WTC11 (cell line): ENCODE data around the gene AMMECR1. TPM values are rescaled to one million over a fixed set of nuclear protein-coding genes. Genes with fewer than 3 reads are reported as not detected.

Experiments
- ATAC-seq: fragments of 200-7000 bp; cut with Tn5 transposase; 2 replicates; pipeline ENCODE4 v1.10.0; 2021; ENCODE audit warnings: mild to moderate bottlenecking, moderate library complexity
- CTCF ChIA-PET: fragments of 300-600 bp; sonication (Branson Sonifier 250); formaldehyde crosslinking; loops from one replicate; lab custom pipeline; 2021; ENCODE audit warnings: antibody characterized with exemption; lab: Charles Lee
- POLR2A ChIA-PET: fragments of 350-600 bp; sonication (Branson Sonifier 250); formaldehyde crosslinking; loops from one replicate; lab custom pipeline; 2021; ENCODE audit warnings: antibody characterized with exemption; lab: Charles Lee
- DNase-seq: peaks from one replicate; pipeline ENCODE4 v3.0.0; 2021; ENCODE audit warnings: low spot score
- H3K27ac Mint-ChIP-seq: 2 replicates; pipeline ENCODE4 v1.8.0; 2021; ENCODE audit warnings: mixed read lengths
- H3K27me3 Mint-ChIP-seq: 2 replicates; pipeline ENCODE4 v1.8.0; 2021; ENCODE audit warnings: low read depth, mild to moderate bottlenecking, moderate library complexity, mixed read lengths
- H3K36me3 Mint-ChIP-seq: 2 replicates; pipeline ENCODE4 v1.8.0; 2021; ENCODE audit warnings: mixed read lengths
- H3K4me1 Mint-ChIP-seq: 2 replicates; pipeline ENCODE4 v1.8.0; 2022; ENCODE audit warnings: mixed read lengths
- H3K4me3 Mint-ChIP-seq: 2 replicates; pipeline ENCODE4 v1.8.0; 2021; ENCODE audit warnings: mild to moderate bottlenecking, moderate library complexity, mixed read lengths
- H3K9me3 Mint-ChIP-seq: 2 replicates; pipeline ENCODE4 v1.8.0; 2021; ENCODE audit warnings: mixed read lengths
- ATF1 ChIP-seq: sonication (generic); formaldehyde crosslinking; IDR thresholded peaks from 2 replicates; pipeline ENCODE4 v1.8.1; 2023; ENCODE audit warnings: mild to moderate bottlenecking, moderate library complexity, missing genetic modification reagents
- CBFB ChIP-seq: sonication (generic); formaldehyde crosslinking; IDR thresholded peaks from 2 replicates; pipeline ENCODE4 v1.8.1; 2022; ENCODE audit warnings: mild to moderate bottlenecking, low read depth, missing genetic modification reagents
- ELF4 ChIP-seq: sonication (generic); formaldehyde crosslinking; IDR thresholded peaks from 2 replicates; pipeline ENCODE4 v1.8.1; 2022; ENCODE audit warnings: low read depth, mild to moderate bottlenecking, moderate library complexity, missing genetic modification reagents
- ETV6 ChIP-seq: sonication (generic); formaldehyde crosslinking; IDR thresholded peaks from 2 replicates; pipeline ENCODE4 v1.8.1; 2022; ENCODE audit warnings: mild to moderate bottlenecking, missing genetic modification reagents
- FOXP1 ChIP-seq: sonication (generic); formaldehyde crosslinking; IDR thresholded peaks from 2 replicates; pipeline ENCODE4 v1.8.0; 2022; ENCODE audit warnings: missing genetic modification reagents, mild to moderate bottlenecking, moderate library complexity, borderline replicate concordance
- JAZF1 ChIP-seq: fragments of 250-450 bp; sonication (Bioruptor Pico); IDR thresholded peaks from 2 replicates; pipeline ENCODE4 v1.9.0; 2021; ENCODE audit warnings: moderate library complexity, mild to moderate bottlenecking, inconsistent platforms
- JUN ChIP-seq: sonication (generic); formaldehyde crosslinking; IDR thresholded peaks from 2 replicates; pipeline ENCODE4 v1.8.0; 2023; ENCODE audit warnings: mild to moderate bottlenecking, missing genetic modification reagents
- NFE2L1 ChIP-seq: sonication (generic); formaldehyde crosslinking; IDR thresholded peaks from 2 replicates; pipeline ENCODE4 v1.8.1; 2023; ENCODE audit warnings: missing genetic modification reagents
- NR3C1 ChIP-seq: sonication (generic); formaldehyde crosslinking; conservative IDR thresholded peaks from 2 replicates; pipeline ENCODE4 v1.8.1; 2023; ENCODE audit warnings: low read depth, mild to moderate bottlenecking, missing genetic modification reagents
- RORB ChIP-seq: fragments of 250-450 bp; sonication (Bioruptor Pico); IDR thresholded peaks from 2 replicates; pipeline ENCODE4 v1.9.0; 2021; ENCODE audit warnings: mild to moderate bottlenecking
- SMAD4 ChIP-seq: sonication (generic); formaldehyde crosslinking; IDR thresholded peaks from 2 replicates; pipeline ENCODE4 v1.8.0; 2022; ENCODE audit warnings: mild to moderate bottlenecking, missing genetic modification reagents
- SOX15 ChIP-seq: fragments of 250-450 bp; sonication (Bioruptor Pico); IDR thresholded peaks from 2 replicates; pipeline ENCODE4 v1.9.0; 2021; ENCODE audit warnings: mild to moderate bottlenecking
- TCF7 ChIP-seq: sonication (generic); formaldehyde crosslinking; IDR thresholded peaks from 2 replicates; pipeline ENCODE4 v1.8.0; 2022; ENCODE audit warnings: mild to moderate bottlenecking, low read depth, missing genetic modification reagents, moderate library complexity
- TEAD4 ChIP-seq: sonication (generic); formaldehyde crosslinking; IDR thresholded peaks from 2 replicates; pipeline ENCODE4 v1.8.0; 2022; ENCODE audit warnings: mild to moderate bottlenecking, missing genetic modification reagents
- ZBTB21 ChIP-seq: sonication (generic); formaldehyde crosslinking; IDR thresholded peaks from 2 replicates; pipeline ENCODE4 v1.8.1; 2023; ENCODE audit warnings: mild to moderate bottlenecking, missing genetic modification reagents, borderline replicate concordance
- ZNF121 ChIP-seq: sonication (generic); formaldehyde crosslinking; IDR thresholded peaks from 2 replicates; pipeline ENCODE4 v1.8.0; 2023; ENCODE audit warnings: missing genetic modification reagents
- ZNF317 ChIP-seq: sonication (generic); formaldehyde crosslinking; IDR thresholded peaks from 2 replicates; pipeline ENCODE4 v1.8.1; 2023; ENCODE audit warnings: low read depth, mild to moderate bottlenecking, moderate library complexity, missing genetic modification reagents, borderline replicate concordance
- ZNF416 ChIP-seq: fragments of 250-450 bp; sonication (Bioruptor Pico); IDR thresholded peaks from 2 replicates; pipeline ENCODE4 v1.9.0; 2021; ENCODE audit warnings: mild to moderate bottlenecking, inconsistent platforms
- total RNA-seq: library from RNA; stranded (reverse); gene quantifications from 3 replicates; pipeline ENCODE4 v1.2.3, GENCODE V29; 2021
- TF ChIP-seq, protein P1 (sequence below): sonication (generic); formaldehyde crosslinking; IDR thresholded peaks from 2 replicates; pipeline ENCODE4 v1.8.0; 2023; ENCODE audit warnings: missing genetic modification reagents
- TF ChIP-seq, protein P2 (sequence below): sonication (generic); formaldehyde crosslinking; IDR thresholded peaks from 2 replicates; pipeline ENCODE4 v1.8.1; 2023; ENCODE audit warnings: mild to moderate bottlenecking, missing genetic modification reagents, moderate library complexity
- TF ChIP-seq, protein P3 (sequence below): sonication (generic); formaldehyde crosslinking; IDR thresholded peaks from 2 replicates; pipeline ENCODE4 v1.8.1; 2022; ENCODE audit warnings: low read depth, missing genetic modification reagents, borderline replicate concordance
- TF ChIP-seq, protein P4 (sequence below): sonication (generic); formaldehyde crosslinking; IDR thresholded peaks from 2 replicates; pipeline ENCODE4 v1.8.1; 2022; ENCODE audit warnings: mild to moderate bottlenecking, missing genetic modification reagents, moderate library complexity, borderline replicate concordance
- TF ChIP-seq, protein P5 (sequence below): sonication (generic); formaldehyde crosslinking; IDR thresholded peaks from 2 replicates; pipeline ENCODE4 v1.8.1; 2022; ENCODE audit warnings: missing genetic modification reagents, borderline replicate concordance
- TF ChIP-seq, protein P6 (sequence below): sonication (generic); formaldehyde crosslinking; IDR thresholded peaks from 2 replicates; pipeline ENCODE4 v1.8.0; 2022; ENCODE audit warnings: mild to moderate bottlenecking, missing genetic modification reagents
- TF ChIP-seq, protein P7 (sequence below): sonication (generic); formaldehyde crosslinking; IDR thresholded peaks from 2 replicates; pipeline ENCODE4 v1.8.0; 2022; ENCODE audit warnings: mild to moderate bottlenecking, missing genetic modification reagents

Gene AMMECR1
- total RNA-seq, 1 experiment from 2014 or later, result 18.1 TPM

DNA sequence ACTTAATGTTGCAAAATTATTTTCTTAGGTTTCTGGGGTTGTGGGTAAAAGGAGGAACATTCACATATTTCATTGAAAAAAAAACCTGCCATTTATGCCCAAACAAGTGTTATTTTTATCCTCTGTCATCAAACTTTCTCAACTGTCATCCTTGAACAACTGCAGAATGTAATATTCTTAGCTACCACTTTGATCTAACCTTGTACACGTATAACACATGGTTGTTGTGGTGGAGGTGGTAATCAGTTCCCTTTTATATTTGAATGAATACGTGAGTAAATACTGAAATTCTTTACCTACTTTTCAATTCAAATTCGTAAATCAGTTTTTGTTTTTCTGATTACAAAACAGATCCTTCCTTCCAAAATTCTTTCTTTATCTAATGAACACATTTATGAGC lies 3.8 kb upstream of the AMMECR1 start:
- no peak for TF ChIP-seq TEAD4 (CRISPR knock-in tag)
- TF ChIP-seq FOXP1, result no peak
- no peak for TF ChIP-seq RORB (CRISPR knock-in tag)
- no peak for TF ChIP-seq JUN (CRISPR knock-in tag)
- no peak for TF ChIP-seq ETV6 (CRISPR knock-in tag)
- no peak for TF ChIP-seq ELF4
- TF ChIP-seq ZNF121 (CRISPR knock-in tag), result no peak
- TF ChIP-seq, protein P1, sequence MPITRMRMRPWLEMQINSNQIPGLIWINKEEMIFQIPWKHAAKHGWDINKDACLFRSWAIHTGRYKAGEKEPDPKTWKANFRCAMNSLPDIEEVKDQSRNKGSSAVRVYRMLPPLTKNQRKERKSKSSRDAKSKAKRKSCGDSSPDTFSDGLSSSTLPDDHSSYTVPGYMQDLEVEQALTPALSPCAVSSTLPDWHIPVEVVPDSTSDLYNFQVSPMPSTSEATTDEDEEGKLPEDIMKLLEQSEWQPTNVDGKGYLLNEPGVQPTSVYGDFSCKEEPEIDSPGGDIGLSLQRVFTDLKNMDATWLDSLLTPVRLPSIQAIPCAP (CRISPR knock-in tag), result no peak
- TF ChIP-seq, protein P2, sequence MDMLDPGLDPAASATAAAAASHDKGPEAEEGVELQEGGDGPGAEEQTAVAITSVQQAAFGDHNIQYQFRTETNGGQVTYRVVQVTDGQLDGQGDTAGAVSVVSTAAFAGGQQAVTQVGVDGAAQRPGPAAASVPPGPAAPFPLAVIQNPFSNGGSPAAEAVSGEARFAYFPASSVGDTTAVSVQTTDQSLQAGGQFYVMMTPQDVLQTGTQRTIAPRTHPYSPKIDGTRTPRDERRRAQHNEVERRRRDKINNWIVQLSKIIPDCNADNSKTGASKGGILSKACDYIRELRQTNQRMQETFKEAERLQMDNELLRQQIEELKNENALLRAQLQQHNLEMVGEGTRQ, result no peak
- TF ChIP-seq NFE2L1, result no peak
- no peak for TF ChIP-seq TCF7
- TF ChIP-seq SMAD4 (CRISPR knock-in tag), result no peak
- no peak for TF ChIP-seq ATF1 (CRISPR knock-in tag)
- TF ChIP-seq, protein P3, sequence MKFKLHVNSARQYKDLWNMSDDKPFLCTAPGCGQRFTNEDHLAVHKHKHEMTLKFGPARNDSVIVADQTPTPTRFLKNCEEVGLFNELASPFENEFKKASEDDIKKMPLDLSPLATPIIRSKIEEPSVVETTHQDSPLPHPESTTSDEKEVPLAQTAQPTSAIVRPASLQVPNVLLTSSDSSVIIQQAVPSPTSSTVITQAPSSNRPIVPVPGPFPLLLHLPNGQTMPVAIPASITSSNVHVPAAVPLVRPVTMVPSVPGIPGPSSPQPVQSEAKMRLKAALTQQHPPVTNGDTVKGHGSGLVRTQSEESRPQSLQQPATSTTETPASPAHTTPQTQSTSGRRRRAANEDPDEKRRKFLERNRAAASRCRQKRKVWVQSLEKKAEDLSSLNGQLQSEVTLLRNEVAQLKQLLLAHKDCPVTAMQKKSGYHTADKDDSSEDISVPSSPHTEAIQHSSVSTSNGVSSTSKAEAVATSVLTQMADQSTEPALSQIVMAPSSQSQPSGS, result no peak
- TF ChIP-seq JAZF1, result no peak
- no peak for TF ChIP-seq CBFB (CRISPR knock-in tag)
- TF ChIP-seq SOX15 (CRISPR knock-in tag), result no peak
- TF ChIP-seq ZNF317, result no peak
- TF ChIP-seq, protein P4, sequence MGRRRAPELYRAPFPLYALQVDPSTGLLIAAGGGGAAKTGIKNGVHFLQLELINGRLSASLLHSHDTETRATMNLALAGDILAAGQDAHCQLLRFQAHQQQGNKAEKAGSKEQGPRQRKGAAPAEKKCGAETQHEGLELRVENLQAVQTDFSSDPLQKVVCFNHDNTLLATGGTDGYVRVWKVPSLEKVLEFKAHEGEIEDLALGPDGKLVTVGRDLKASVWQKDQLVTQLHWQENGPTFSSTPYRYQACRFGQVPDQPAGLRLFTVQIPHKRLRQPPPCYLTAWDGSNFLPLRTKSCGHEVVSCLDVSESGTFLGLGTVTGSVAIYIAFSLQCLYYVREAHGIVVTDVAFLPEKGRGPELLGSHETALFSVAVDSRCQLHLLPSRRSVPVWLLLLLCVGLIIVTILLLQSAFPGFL, result no peak
- no peak overlapping the region for H3K27ac Mint-ChIP-seq
- no peak overlapping the region for H3K4me3 Mint-ChIP-seq
- peaks cover 40% of the 10 kb centered on the region for H3K4me1 Mint-ChIP-seq
- no peaks in the 10 kb centered on the region for H3K9me3 Mint-ChIP-seq
- no peaks in the 10 kb centered on the region for H3K27me3 Mint-ChIP-seq
- ChIA-PET POLR2A (no interaction called here), CTCF (no interaction called here)
- no peak for ATAC-seq
- DNase-seq, result no peak
- no peaks in the 10 kb centered on the region for H3K36me3 Mint-ChIP-seq

DNA sequence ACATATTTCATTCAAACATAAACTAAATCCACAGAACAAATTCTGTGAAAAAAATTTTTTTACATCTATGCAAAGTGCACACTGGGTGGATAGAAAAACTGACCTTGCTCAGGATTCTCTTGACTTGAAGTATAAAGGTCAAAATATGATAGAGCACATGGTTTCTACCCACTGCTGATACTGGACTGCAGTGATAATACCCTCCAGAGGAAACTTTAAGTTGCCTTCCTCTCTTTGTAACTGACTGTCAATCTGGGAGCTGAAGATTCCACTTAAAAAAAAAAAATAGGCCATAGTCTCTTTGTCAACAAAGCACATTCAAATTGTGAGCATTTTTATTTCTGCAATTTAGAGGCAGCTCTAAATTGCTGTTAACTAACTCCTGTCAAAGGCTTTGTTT lies 3.2 kb upstream of the AMMECR1 start:
- CTCF ChIA-PET, result no interaction called here
- Mint-ChIP-seq H3K27me3 (no peaks in the 10 kb centered on the region), H3K36me3 (no peaks in the 10 kb centered on the region), H3K27ac (no peak overlapping the region), H3K9me3 (no peaks in the 10 kb centered on the region), H3K4me1 (peaks cover 40% of the 10 kb centered on the region), H3K4me3 (no peak overlapping the region)
- ATAC-seq, result no peak
- POLR2A ChIA-PET, result no interaction called here
- no peak for DNase-seq
- TF ChIP-seq, protein P3, result no peak
- TF ChIP-seq, protein P5, sequence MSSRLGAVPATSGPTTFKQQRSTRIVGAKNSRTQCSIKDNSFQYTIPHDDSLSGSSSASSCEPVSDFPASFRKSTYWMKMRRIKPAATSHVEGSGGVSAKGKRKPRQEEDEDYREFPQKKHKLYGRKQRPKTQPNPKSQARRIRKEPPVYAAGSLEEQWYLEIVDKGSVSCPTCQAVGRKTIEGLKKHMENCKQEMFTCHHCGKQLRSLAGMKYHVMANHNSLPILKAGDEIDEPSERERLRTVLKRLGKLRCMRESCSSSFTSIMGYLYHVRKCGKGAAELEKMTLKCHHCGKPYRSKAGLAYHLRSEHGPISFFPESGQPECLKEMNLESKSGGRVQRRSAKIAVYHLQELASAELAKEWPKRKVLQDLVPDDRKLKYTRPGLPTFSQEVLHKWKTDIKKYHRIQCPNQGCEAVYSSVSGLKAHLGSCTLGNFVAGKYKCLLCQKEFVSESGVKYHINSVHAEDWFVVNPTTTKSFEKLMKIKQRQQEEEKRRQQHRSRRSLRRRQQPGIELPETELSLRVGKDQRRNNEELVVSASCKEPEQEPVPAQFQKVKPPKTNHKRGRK (CRISPR knock-in tag), result no peak
- TF ChIP-seq TCF7, result no peak
- TF ChIP-seq, protein P1 (CRISPR knock-in tag), result no peak
- TF ChIP-seq NR3C1 (CRISPR knock-in tag), result no peak
- TF ChIP-seq, protein P6, sequence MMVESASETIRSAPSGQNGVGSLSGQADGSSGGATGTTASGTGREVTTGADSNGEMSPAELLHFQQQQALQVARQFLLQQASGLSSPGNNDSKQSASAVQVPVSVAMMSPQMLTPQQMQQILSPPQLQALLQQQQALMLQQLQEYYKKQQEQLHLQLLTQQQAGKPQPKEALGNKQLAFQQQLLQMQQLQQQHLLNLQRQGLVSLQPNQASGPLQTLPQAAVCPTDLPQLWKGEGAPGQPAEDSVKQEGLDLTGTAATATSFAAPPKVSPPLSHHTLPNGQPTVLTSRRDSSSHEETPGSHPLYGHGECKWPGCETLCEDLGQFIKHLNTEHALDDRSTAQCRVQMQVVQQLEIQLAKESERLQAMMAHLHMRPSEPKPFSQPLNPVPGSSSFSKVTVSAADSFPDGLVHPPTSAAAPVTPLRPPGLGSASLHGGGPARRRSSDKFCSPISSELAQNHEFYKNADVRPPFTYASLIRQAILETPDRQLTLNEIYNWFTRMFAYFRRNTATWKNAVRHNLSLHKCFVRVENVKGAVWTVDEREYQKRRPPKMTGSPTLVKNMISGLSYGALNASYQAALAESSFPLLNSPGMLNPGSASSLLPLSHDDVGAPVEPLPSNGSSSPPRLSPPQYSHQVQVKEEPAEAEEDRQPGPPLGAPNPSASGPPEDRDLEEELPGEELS (CRISPR knock-in tag), result no peak
- TF ChIP-seq RORB (CRISPR knock-in tag), result no peak
- TF ChIP-seq ZBTB21 (CRISPR knock-in tag), result no peak
- TF ChIP-seq, protein P7, sequence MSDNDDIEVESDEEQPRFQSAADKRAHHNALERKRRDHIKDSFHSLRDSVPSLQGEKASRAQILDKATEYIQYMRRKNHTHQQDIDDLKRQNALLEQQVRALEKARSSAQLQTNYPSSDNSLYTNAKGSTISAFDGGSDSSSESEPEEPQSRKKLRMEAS, result no peak
- TF ChIP-seq ZNF416 (CRISPR knock-in tag), result no peak
